ENCODE results near the gene KCNE2.
"Not testable (repeated sequence)": the region's sequence is repeated elsewhere in the genome, so short reads cannot be mapped to it uniquely, and the experiment has no call there.

- not testable (repeated sequence) for TF ChIP-seq CTCF (IDR thresholded peaks at IDR 0.05; ENCODE audit: poor library complexity, severe bottlenecking); POLR2AphosphoS5 (IDR thresholded peaks at IDR 0.05); EP300 (conservative IDR thresholded peaks at IDR 0.05; ENCODE audit: poor library complexity, severe bottlenecking); RAD21 (conservative IDR thresholded peaks at IDR 0.05)
- TF ChIP-seq, protein P1, sequence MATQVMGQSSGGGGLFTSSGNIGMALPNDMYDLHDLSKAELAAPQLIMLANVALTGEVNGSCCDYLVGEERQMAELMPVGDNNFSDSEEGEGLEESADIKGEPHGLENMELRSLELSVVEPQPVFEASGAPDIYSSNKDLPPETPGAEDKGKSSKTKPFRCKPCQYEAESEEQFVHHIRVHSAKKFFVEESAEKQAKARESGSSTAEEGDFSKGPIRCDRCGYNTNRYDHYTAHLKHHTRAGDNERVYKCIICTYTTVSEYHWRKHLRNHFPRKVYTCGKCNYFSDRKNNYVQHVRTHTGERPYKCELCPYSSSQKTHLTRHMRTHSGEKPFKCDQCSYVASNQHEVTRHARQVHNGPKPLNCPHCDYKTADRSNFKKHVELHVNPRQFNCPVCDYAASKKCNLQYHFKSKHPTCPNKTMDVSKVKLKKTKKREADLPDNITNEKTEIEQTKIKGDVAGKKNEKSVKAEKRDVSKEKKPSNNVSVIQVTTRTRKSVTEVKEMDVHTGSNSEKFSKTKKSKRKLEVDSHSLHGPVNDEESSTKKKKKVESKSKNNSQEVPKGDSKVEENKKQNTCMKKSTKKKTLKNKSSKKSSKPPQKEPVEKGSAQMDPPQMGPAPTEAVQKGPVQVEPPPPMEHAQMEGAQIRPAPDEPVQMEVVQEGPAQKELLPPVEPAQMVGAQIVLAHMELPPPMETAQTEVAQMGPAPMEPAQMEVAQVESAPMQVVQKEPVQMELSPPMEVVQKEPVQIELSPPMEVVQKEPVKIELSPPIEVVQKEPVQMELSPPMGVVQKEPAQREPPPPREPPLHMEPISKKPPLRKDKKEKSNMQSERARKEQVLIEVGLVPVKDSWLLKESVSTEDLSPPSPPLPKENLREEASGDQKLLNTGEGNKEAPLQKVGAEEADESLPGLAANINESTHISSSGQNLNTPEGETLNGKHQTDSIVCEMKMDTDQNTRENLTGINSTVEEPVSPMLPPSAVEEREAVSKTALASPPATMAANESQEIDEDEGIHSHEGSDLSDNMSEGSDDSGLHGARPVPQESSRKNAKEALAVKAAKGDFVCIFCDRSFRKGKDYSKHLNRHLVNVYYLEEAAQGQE (IDR thresholded peaks at IDR 0.05; ENCODE audit: borderline replicate concordance): not testable (repeated sequence)
Measured at GRCh38 chr21:34400522-34400921, 36.7 kb downstream of the KCNE2 start.
